Lower leg skin (tissue), 3 donors: Measurements from ENCODE around the gene TRMT1.

ENCODE experiments used
- CTCF ChIP-seq, 3 donors: fragments of 450-650 bp; IDR thresholded peaks; one replicate each; pipeline ENCODE4 v1.5.1; 2016; ENCODE audit warnings: antibody characterized with exemption in 3 of 3, mild to moderate bottlenecking in 3 of 3, moderate library complexity in 2 of 3
- POLR2A ChIP-seq, 2 donors: fragments of 450-650 bp; IDR thresholded peaks; one replicate each; pipeline ENCODE4 v1.6.1; 2016 to 2017; ENCODE audit warnings: antibody characterized with exemption in 2 of 2, mild to moderate bottlenecking in 1 of 2, moderate library complexity in 1 of 2

GRCh38 chr19:13095934-13096927 lies 20.3 kb downstream of the TRMT1 start:
- TF ChIP-seq CTCF (IDR thresholded peaks at IDR 0.05) (peak in 1 of 3 donors; percentile 21), POLR2A (IDR thresholded peaks at IDR 0.05) (no peak)
